Osteoblast (primary cell): ENCODE results near the gene FGD6. TPM values are rescaled to one million over a fixed set of nuclear protein-coding genes. Genes with fewer than 3 reads are reported as not detected.
"Not testable (repeated sequence)": the region's sequence is repeated elsewhere in the genome, so short reads cannot be mapped to it uniquely, and the experiment has no call there.

Experiments
- DNase-seq: peaks from one replicate; pipeline ENCODE4 v3.0.0; 2011; ENCODE audit warnings: low spot score, mixed read lengths; ENCODE audit not compliant: insufficient read length; ENCODE audit errors: missing footprints
- H2AFZ ChIP-seq: 2 replicates; pipeline ENCODE4 v1.6.0; 2011; ENCODE audit warnings: mild to moderate bottlenecking, low read length
- H3K27ac ChIP-seq: 2 replicates; pipeline ENCODE4 v1.5.1; 2011; ENCODE audit warnings: mild to moderate bottlenecking, low read depth, low read length, moderate library complexity
- H3K27me3 ChIP-seq: 2 replicates; pipeline ENCODE4 v1.6.0; 2012; ENCODE audit warnings: mild to moderate bottlenecking, control low read depth, inconsistent platforms, low read length, moderate library complexity; ENCODE audit not compliant: insufficient read depth
- H3K36me3 ChIP-seq: 2 replicates; pipeline ENCODE4 v1.5.1; 2011; ENCODE audit warnings: mild to moderate bottlenecking, low read length, control low read depth, moderate library complexity; ENCODE audit not compliant: insufficient read depth
- H3K4me1 ChIP-seq: 2 replicates; pipeline ENCODE4 v1.5.1; 2011; ENCODE audit warnings: mild to moderate bottlenecking, low read length, control low read depth, moderate library complexity; ENCODE audit not compliant: insufficient read depth
- H3K4me2 ChIP-seq: 2 replicates; pipeline ENCODE4 v1.6.0; 2011; ENCODE audit warnings: mild to moderate bottlenecking, low read length; ENCODE audit not compliant: insufficient read depth
- H3K4me3 ChIP-seq: fragments of 200-600 bp; sonication (generic); 3 replicates; pipeline ENCODE4 v1.5.1; 2012; ENCODE audit warnings: mild to moderate bottlenecking, low read length, inconsistent platforms; ENCODE audit not compliant: insufficient read depth
- H3K79me2 ChIP-seq: 2 replicates; pipeline ENCODE4 v1.6.0; 2012; ENCODE audit warnings: mild to moderate bottlenecking, low read length, control low read depth, inconsistent platforms; ENCODE audit not compliant: insufficient read depth
- H3K9me3 ChIP-seq: 2 replicates; pipeline ENCODE4 v1.5.1; 2011; ENCODE audit warnings: low read depth, low read length, control low read depth
- H4K20me1 ChIP-seq: 2 replicates; pipeline ENCODE4 v1.6.0; 2012; ENCODE audit warnings: mild to moderate bottlenecking, low read length, control low read depth; ENCODE audit not compliant: insufficient read depth
- total RNA-seq: library from RNA; depleted of rRNA; stranded (reverse); fragments of >200 nt; gene quantifications from 2 replicates; pipeline ENCODE4 v1.2.3, GENCODE V29; 2012
- TF ChIP-seq, protein P1 (sequence below): IDR thresholded peaks from 2 replicates; pipeline ENCODE4 v1.5.1; 2011; ENCODE audit warnings: mild to moderate bottlenecking, low read depth, low read length, moderate library complexity; ENCODE audit errors: extremely low read depth

FGD6 gene
- total RNA-seq, 1 donor, result 11.9 TPM

DNA sequence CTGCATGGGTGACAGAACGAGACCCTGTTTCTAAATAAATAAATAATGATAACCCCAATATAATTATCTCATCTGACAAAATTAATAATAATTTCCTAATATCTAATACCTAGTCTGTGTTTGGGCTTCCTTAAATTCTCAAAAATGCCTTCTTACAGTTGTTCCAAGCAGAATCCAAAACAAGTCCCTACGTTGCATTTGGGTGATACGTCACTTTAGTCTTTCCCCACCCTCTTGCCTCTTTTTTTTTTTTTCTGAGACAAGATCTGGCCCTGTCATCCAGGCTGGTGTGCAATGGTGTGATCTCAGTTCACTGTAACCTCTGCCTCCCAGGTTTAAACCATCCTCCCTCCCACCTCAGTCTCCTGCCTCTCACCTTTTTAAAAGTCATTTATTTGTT, 27.1 kb upstream of the FGD6 start:
- DNase-seq, result no peak
- Histone ChIP-seq H3K4me3 (no peak overlapping the region), H3K4me2 (no peak overlapping the region), H3K27ac (no peak overlapping the region), H3K27me3 (no peaks in the 10 kb centered on the region), H3K4me1 (peaks cover 19% of the 10 kb centered on the region), H3K36me3 (no peaks in the 10 kb centered on the region), H3K79me2 (peaks cover 64% of the 10 kb centered on the region), H4K20me1 (peaks cover 21% of the 10 kb centered on the region), H3K9me3 (no peaks in the 10 kb centered on the region), H2AFZ (no peak overlapping the region)
- TF ChIP-seq, protein P1, sequence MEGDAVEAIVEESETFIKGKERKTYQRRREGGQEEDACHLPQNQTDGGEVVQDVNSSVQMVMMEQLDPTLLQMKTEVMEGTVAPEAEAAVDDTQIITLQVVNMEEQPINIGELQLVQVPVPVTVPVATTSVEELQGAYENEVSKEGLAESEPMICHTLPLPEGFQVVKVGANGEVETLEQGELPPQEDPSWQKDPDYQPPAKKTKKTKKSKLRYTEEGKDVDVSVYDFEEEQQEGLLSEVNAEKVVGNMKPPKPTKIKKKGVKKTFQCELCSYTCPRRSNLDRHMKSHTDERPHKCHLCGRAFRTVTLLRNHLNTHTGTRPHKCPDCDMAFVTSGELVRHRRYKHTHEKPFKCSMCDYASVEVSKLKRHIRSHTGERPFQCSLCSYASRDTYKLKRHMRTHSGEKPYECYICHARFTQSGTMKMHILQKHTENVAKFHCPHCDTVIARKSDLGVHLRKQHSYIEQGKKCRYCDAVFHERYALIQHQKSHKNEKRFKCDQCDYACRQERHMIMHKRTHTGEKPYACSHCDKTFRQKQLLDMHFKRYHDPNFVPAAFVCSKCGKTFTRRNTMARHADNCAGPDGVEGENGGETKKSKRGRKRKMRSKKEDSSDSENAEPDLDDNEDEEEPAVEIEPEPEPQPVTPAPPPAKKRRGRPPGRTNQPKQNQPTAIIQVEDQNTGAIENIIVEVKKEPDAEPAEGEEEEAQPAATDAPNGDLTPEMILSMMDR, result no peak

DNA sequence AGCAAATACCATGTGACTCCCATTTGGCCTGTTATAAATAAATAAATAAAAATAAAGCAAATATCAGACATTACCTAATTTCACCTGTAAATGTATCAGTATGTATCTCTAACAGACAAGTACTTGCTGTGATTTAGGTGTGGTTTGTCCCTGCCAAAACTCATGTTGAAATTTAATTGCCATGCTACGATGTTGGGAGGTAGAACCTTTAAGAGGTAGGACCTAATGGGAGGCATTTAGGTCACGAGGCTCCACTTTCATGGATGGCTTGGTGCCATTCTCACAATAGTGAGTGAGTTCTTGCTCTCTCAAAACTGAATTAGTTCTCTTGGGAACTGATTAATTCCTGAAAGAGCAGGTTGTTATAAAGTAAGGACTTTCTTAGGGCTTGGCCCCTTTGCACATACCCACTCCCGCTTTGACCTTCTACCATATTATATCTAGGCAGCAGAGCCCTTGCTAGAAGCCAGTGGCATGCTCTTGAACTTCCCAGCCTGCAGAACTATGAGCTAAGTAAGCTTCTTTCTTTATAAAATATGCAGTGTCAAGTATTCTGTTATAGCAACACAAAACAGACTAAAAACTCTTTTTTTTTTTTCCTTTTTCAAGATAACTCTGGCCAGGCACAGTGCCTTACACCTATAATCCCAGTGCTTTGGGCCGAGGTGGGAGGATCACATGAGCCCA, 26.4 kb upstream of the FGD6 start:
- no peak overlapping the region for H2AFZ ChIP-seq
- no peaks in the 10 kb centered on the region for H3K9me3 ChIP-seq
- H3K36me3 ChIP-seq, result no peaks in the 10 kb centered on the region
- TF ChIP-seq, protein P1, result no peak
- H3K27ac ChIP-seq, result no peak overlapping the region
- H3K27me3 ChIP-seq, result no peaks in the 10 kb centered on the region
- H3K4me3 ChIP-seq, result no peak overlapping the region
- no peak for DNase-seq
- peaks cover 66% of the 10 kb centered on the region for H3K79me2 ChIP-seq
- H3K4me1 ChIP-seq, result peaks cover 19% of the 10 kb centered on the region
- peaks cover 23% of the 10 kb centered on the region for H4K20me1 ChIP-seq
- no peak overlapping the region for H3K4me2 ChIP-seq

DNA sequence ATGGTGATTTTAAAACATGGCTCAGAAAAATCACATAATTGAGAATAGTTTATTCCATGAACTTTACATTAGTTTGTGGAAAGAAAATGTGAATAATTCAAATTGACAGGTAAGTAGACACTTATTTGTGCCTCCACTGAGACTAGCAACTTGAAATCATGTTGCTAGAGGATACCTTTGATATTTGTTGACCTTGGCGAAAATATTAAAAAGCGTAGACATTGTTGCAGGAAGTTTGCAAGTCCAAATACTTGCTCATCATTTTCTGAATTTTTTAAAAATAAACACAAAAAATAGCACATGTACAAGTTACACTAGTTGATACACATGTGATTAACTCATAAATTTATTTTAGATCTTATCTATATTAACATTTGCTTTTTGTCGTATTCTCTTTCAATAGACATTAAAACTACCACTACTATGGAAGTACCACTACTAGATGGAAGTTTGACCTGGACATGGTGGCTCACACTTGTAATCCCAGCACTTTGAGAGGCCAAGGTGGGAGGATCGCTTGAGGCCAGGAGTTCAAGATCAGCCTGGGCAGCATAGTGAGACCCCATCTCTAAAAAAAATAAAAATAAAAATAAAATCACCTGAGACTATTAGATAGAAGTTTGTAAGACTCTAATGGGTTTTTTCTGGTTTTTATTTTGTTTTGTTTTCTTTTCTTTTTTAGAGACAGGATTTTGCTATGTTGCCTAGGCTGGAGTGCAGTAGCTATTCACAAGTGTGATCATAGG, 24.7 kb upstream of the FGD6 start:
- Histone ChIP-seq H3K4me3 (no peak overlapping the region), H3K36me3 (no peaks in the 10 kb centered on the region), H3K4me1 (peaks cover 18% of the 10 kb centered on the region), H3K27me3 (no peaks in the 10 kb centered on the region), H2AFZ (no peak overlapping the region), H4K20me1 (peaks cover 28% of the 10 kb centered on the region), H3K27ac (no peak overlapping the region), H3K79me2 (peaks cover 69% of the 10 kb centered on the region), H3K4me2 (no peak overlapping the region), H3K9me3 (no peaks in the 10 kb centered on the region)
- TF ChIP-seq, protein P1, result no peak
- no peak for DNase-seq

DNA sequence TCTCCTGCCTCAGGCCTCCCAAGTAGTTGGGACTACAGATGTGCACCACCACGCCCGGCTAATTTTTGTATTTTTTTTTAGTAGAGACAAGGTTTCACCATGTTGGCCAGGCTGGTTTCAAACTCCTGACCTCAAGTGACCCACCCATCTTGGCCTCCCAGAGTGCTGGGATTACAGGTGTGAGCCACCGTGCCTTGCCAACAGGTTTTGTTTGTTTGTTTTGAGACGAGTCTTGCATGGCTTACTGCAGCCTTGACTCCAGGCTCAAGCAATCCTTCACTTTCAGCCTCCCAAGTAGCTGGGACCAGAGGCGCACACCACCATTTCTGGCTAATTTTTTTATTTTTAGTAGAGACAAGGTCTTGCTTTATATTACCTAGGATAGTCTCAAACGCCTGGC, 23.9 kb upstream of the FGD6 start:
- peaks cover 76% of the 10 kb centered on the region for H3K79me2 ChIP-seq
- not testable (repeated sequence) for H3K36me3 ChIP-seq

More for the DNA sequence above, 23.9 kb upstream of the FGD6 start:
- H4K20me1 ChIP-seq, result peaks cover 25% of the 10 kb centered on the region
- not testable (repeated sequence) for H3K27me3 ChIP-seq, DNase-seq, H3K27ac ChIP-seq, H3K9me3 ChIP-seq, H2AFZ ChIP-seq, H3K4me1 ChIP-seq, H3K4me2 ChIP-seq, H3K4me3 ChIP-seq
